Spleen (tissue), 11 donors: ENCODE results near the gene MGAT4C. TPM values are rescaled to one million over a fixed set of nuclear protein-coding genes. Genes with fewer than 3 reads are reported as not detected.

ENCODE experiments used
- DNase-seq: peaks from one replicate; pipeline ENCODE4 v3.0.0-alpha.2; 2020
- H3K27ac ChIP-seq, 8 donors: fragments of 200-600 bp; sonication (generic) in 7 of 8; 1 replicate in 4 of 8; 2 replicates in 4 of 8; pipeline versions ENCODE4 v1.5.0 to v1.8.0; 2016 to 2021; ENCODE audit warnings: inconsistent platforms in 4 of 8, mild to moderate bottlenecking in 4 of 8, moderate library complexity in 1 of 8
- H3K27me3 ChIP-seq, 7 donors: fragments of 200-600 bp; sonication (generic) in 6 of 7; replicated peaks in 1 of 7; 1 replicate in 4 of 7; 2 replicates in 3 of 7; pipeline versions ENCODE4 v1.5.0 to v1.8.0; 2016 to 2021; ENCODE audit warnings: inconsistent platforms in 3 of 7, mild to moderate bottlenecking in 1 of 7
- H3K36me3 ChIP-seq, 6 donors: fragments of 200-600 bp; sonication (generic) in 5 of 6; 1 replicate in 4 of 6; 2 replicates in 2 of 6; pipeline versions ENCODE4 v1.5.0 to v1.8.0; 2016 to 2021; ENCODE audit warnings: inconsistent platforms in 2 of 6
- H3K4me1 ChIP-seq, 6 donors: fragments of 200-600 bp; sonication (generic) in 5 of 6; 1 replicate in 3 of 6; 2 replicates in 3 of 6; pipeline versions ENCODE4 v1.5.0 to v1.8.0; 2016 to 2021; ENCODE audit warnings: inconsistent platforms in 3 of 6
- H3K4me3 ChIP-seq, 8 donors: fragments of 200-600 bp; sonication (generic) in 7 of 8; 1 replicate in 4 of 8; 2 replicates in 4 of 8; pipeline versions ENCODE4 v1.5.0 to v1.8.0; 2016 to 2021; ENCODE audit warnings: inconsistent platforms in 4 of 8, mild to moderate bottlenecking in 4 of 8, moderate library complexity in 2 of 8
- H3K9me3 ChIP-seq, 8 donors: fragments of 200-600 bp; sonication (generic) in 7 of 8; 1 replicate in 4 of 8; 2 replicates in 4 of 8; pipeline versions ENCODE4 v1.5.0 to v1.8.0; 2016 to 2021; ENCODE audit warnings: inconsistent platforms in 4 of 8
- POLR2A ChIP-seq, 3 donors: fragments of 450-650 bp; IDR thresholded peaks; one replicate each; pipeline ENCODE4 v1.5.1; 2017; ENCODE audit warnings: antibody characterized with exemption in 3 of 3, mild to moderate bottlenecking in 1 of 3
- POLR2AphosphoS5 ChIP-seq, 3 donors: sonication (generic); formaldehyde crosslinking; IDR thresholded peaks; one replicate each; pipeline ENCODE4 v1.5.1; 2017; ENCODE audit warnings: antibody characterized with exemption in 3 of 3
- WGBS, 5 donors: extraction: QIAGEN DNeasy Blood & Tissue Kit in 3 of 5; methylation state at CpG; one replicate each; pipeline versions ENCODE4 v1.1.5 to v1.1.7; 2013 to 2018; 5-methylcytosine and 5-hydroxymethylcytosine counted together
- intact Hi-C: fragments of 100-400 bp; cut with DNase I; formaldehyde crosslinking; loops from one replicate; pipeline ENCODE4 v1.15.0; 2023; ENCODE audit warnings: low total_unique reads
- polyA plus RNA-seq, 3 donors: library from polyadenylated mRNA; stranded (reverse); fragments of 200-250 nt; gene quantifications; one replicate each; pipeline ENCODE4 v1.2.1, GENCODE V29; 2013
- total RNA-seq, 7 donors: library from RNA; depleted of rRNA in 3 of 7; stranded (reverse); fragments of >200 nt in 3 of 7; fragmentation: NEBNext Ultra II Directional in 4 of 7; extraction: Animal tissue kit (Norgen Biotek cat#: 25700) in 4 of 7; gene quantifications; one replicate each; pipeline versions ENCODE4 v1.1.0 to v1.2.1, GENCODE V29; 2016 to 2021
- TF ChIP-seq, protein P1 (sequence below), 11 experiments: fragments of 200-600 bp in 7 of 11; fragments of 450-650 bp in 4 of 11; sonication (generic) in 4 of 11; IDR thresholded peaks in 8 of 11; conservative IDR thresholded peaks in 3 of 11; 1 replicate in 7 of 11; 2 replicates in 4 of 11; pipeline versions ENCODE4 v1.4.0 to v1.8.0; 2016 to 2021; ENCODE audit warnings: antibody characterized with exemption in 11 of 11, inconsistent platforms in 4 of 11, mild to moderate bottlenecking in 1 of 11
- donor health status: healthy with polysubstance abuse.
- donor health status: DM: no; HTN: no; CAD: no; lungs with moderate emphysema.
- donor health status: DM: no; HTN: no; CAD: no.
- donor health status: Bipolar disorder and iron deficiency.
- donor health status: healthy.
- donor health status: DM: no; HTN: no; CAD: no.
- donor health status: DM: yes; HTN: yes; CAD: no.

Gene MGAT4C
- total and polyA plus RNA-seq, 10 donors: 0.03 TPM; not detected in 9

DNA sequence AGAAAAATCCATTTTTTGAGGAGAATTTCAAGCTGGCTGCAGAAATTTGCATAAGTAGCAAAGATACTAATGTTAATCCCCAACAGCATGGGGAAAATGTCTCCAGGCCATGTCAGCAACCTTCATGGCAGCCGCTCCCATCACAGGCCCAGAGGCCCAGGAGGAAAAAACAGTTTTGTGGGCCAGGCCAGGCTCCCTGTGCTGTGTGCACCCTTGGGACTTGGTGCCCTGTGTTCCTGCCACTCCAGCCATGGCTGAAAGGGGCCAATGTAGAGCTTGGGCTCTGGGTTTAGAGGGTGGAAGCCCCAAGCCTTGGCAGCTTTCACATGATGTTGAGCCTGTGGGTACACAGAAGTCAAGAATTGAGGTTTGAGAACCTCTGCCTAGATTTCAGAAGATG, 76.3 kb downstream of the MGAT4C start:
- Histone ChIP-seq H3K4me3 (no peak overlapping the region), H3K36me3 (no peaks in the 10 kb centered on the region), H3K27ac (no peak overlapping the region), H3K4me1 (no peaks in the 10 kb centered on the region), H3K27me3 (no peaks in the 10 kb centered on the region), H3K9me3 (peaks cover 0 to 12% (median 3%) of the 10 kb centered on the region in 8 donors)
- DNase-seq: no peak
- 84 to 100% (median 89%) methylated on average over 1 of the region's 1 CpG for WGBS, 5 donors
- TF ChIP-seq, protein P1, sequence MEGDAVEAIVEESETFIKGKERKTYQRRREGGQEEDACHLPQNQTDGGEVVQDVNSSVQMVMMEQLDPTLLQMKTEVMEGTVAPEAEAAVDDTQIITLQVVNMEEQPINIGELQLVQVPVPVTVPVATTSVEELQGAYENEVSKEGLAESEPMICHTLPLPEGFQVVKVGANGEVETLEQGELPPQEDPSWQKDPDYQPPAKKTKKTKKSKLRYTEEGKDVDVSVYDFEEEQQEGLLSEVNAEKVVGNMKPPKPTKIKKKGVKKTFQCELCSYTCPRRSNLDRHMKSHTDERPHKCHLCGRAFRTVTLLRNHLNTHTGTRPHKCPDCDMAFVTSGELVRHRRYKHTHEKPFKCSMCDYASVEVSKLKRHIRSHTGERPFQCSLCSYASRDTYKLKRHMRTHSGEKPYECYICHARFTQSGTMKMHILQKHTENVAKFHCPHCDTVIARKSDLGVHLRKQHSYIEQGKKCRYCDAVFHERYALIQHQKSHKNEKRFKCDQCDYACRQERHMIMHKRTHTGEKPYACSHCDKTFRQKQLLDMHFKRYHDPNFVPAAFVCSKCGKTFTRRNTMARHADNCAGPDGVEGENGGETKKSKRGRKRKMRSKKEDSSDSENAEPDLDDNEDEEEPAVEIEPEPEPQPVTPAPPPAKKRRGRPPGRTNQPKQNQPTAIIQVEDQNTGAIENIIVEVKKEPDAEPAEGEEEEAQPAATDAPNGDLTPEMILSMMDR (IDR thresholded peaks at IDR 0.05 in 8 of 11, conservative IDR thresholded peaks at IDR 0.05 in 3 of 11): no peak
- TF ChIP-seq POLR2AphosphoS5 (IDR thresholded peaks at IDR 0.05) (no peak), POLR2A (IDR thresholded peaks at IDR 0.05) (no peak)
- intact Hi-C loops: no loop called here

DNA sequence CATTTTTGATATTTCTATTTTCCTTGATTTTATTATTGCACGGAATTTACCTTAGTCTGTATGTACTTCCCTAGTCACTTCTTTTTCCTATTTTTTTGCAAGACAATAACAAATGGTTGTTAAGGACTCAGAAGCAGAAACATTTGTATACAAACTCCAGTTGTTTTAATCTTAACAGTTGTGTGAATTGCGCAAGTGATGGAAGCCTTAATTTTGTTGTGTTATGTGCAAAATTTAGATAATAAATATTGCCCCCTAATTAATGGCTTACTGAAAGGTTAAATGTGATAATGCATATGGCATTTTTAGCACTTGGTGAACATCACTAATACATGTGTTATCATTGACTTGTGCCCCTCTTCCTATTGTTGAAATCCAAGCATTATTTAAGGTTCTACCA, 82.0 kb downstream of the MGAT4C start:
- H3K27me3 ChIP-seq: no peaks in the 10 kb centered on the region
- intact Hi-C loops: no loop called here
- no peak overlapping the region for H3K27ac ChIP-seq
- 86 to 96% (median 93%) methylated on average over 2 of the region's 2 CpGs for WGBS, 5 donors
- H3K4me1 ChIP-seq: no peaks in the 10 kb centered on the region
- no peak overlapping the region for H3K4me3 ChIP-seq
- no peak for DNase-seq
- H3K9me3 ChIP-seq: no peaks in the 10 kb centered on the region
- TF ChIP-seq POLR2A (IDR thresholded peaks at IDR 0.05): no peak
- no peak for TF ChIP-seq POLR2AphosphoS5 (IDR thresholded peaks at IDR 0.05)
- TF ChIP-seq, protein P1 (IDR thresholded peaks at IDR 0.05 in 8 of 11, conservative IDR thresholded peaks at IDR 0.05 in 3 of 11): no peak
- H3K36me3 ChIP-seq: no peaks in the 10 kb centered on the region

DNA sequence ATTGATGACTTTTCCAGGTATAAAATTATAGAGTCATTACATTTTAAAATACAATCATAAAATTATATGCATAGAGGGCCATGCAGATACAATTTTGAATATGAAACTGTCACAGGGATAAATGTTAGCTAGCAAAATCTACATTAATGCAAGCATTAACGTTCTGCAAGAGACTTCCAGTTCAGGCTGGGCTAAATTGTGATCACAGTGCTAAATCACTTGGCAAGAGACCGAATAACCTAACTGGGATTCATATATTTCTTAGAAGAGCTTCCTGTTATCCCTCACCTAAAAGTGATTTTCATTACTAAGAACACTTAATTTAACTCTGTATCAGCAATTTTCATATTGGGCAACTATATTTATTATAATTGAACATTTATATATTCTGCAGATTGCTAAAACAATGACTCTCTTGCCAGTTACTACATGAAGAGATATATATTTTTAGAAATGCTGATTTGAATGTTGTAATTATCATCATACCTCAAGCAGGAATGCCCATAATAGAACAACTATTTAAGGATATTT, 83.2 kb downstream of the MGAT4C start:
- no peak for DNase-seq
- 63 to 78% (median 67%) methylated on average over 2 of the region's 2 CpGs for WGBS, 5 donors
- Histone ChIP-seq H3K36me3 (no peaks in the 10 kb centered on the region), H3K27me3 (no peaks in the 10 kb centered on the region), H3K4me3 (no peak overlapping the region), H3K27ac (no peak overlapping the region), H3K4me1 (no peaks in the 10 kb centered on the region), H3K9me3 (no peaks in the 10 kb centered on the region)
- TF ChIP-seq POLR2AphosphoS5 (IDR thresholded peaks at IDR 0.05) (no peak), POLR2A (IDR thresholded peaks at IDR 0.05) (no peak)
- TF ChIP-seq, protein P1 (IDR thresholded peaks at IDR 0.05 in 8 of 11, conservative IDR thresholded peaks at IDR 0.05 in 3 of 11): no peak
- intact Hi-C loops: no loop called here

DNA sequence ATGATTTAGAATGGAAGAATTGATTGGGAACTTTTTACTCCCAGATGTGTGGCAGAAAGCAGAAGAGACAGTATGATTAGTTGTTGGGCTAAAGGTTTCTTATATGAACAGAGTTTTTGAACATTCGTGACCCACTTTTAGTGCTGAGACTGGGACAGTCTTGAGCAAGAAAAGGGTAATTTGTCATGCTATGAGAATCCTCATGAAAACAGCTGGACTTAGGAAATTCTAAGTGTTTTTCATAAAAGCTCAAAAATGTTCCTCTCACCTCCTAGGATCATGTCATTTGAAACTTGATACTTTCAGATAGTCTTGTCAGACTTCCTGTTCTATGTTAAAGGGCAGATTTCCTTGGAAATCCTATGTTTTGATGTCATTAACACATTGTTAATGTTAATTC, 86.1 kb downstream of the MGAT4C start:
- intact Hi-C loops: no loop called here
- WGBS, 5 donors: 64 to 70% (median 68%) methylated on average over 1 of the region's 1 CpG
- H3K36me3 ChIP-seq: no peaks in the 10 kb centered on the region
- no peak for DNase-seq
- H3K9me3 ChIP-seq: no peaks in the 10 kb centered on the region
- H3K27ac ChIP-seq: no peak overlapping the region
- H3K4me1 ChIP-seq: no peaks in the 10 kb centered on the region
- TF ChIP-seq, protein P1 (IDR thresholded peaks at IDR 0.05 in 8 of 11, conservative IDR thresholded peaks at IDR 0.05 in 3 of 11): no peak
- TF ChIP-seq POLR2A (IDR thresholded peaks at IDR 0.05): no peak
- no peak for TF ChIP-seq POLR2AphosphoS5 (IDR thresholded peaks at IDR 0.05)
- H3K27me3 ChIP-seq: no peaks in the 10 kb centered on the region
- no peak overlapping the region for H3K4me3 ChIP-seq
